Loucy (cell line): Measurements from ENCODE around the gene LARP4B.

Experiments
- H2AFZ ChIP-seq: fragments of 200-600 bp; sonication (generic); 2 replicates; pipeline ENCODE4 v1.6.0; 2016; ENCODE audit warnings: antibody characterized with exemption, mild to moderate bottlenecking, low read length, moderate library complexity
- H3F3A ChIP-seq: fragments of 200-600 bp; 2 replicates; pipeline ENCODE4 v1.6.0; 2016; ENCODE audit warnings: antibody characterized with exemption, low read depth, mild to moderate bottlenecking
- H3K27me3 ChIP-seq: fragments of 200-600 bp; sonication (generic); 2 replicates; pipeline ENCODE4 v1.6.1; 2014; ENCODE audit warnings: low read length, mild to moderate bottlenecking; ENCODE audit not compliant: insufficient read depth, poor library complexity, severe bottlenecking
- H3K36me3 ChIP-seq: fragments of 200-600 bp; sonication (generic); 2 replicates; pipeline ENCODE4 v1.6.1; 2016; ENCODE audit warnings: low read length; ENCODE audit not compliant: insufficient read depth
- H3K4me1 ChIP-seq: fragments of 200-600 bp; sonication (generic); 2 replicates; pipeline ENCODE4 v1.5.1; 2014; ENCODE audit warnings: low read length, mild to moderate bottlenecking; ENCODE audit not compliant: insufficient read depth, poor library complexity, severe bottlenecking
- H3K4me2 ChIP-seq: fragments of 200-600 bp; sonication (generic); 2 replicates; pipeline ENCODE4 v1.6.0; 2014; ENCODE audit warnings: antibody characterized with exemption, low read length, low read depth, mild to moderate bottlenecking; ENCODE audit not compliant: poor library complexity, severe bottlenecking
- H3K4me3 ChIP-seq: fragments of 200-600 bp; sonication (generic); 2 replicates; pipeline ENCODE4 v1.5.1; 2014; ENCODE audit warnings: low read length, mild to moderate bottlenecking, mixed read lengths; ENCODE audit not compliant: poor library complexity, severe bottlenecking
- H3K79me2 ChIP-seq: fragments of 200-600 bp; sonication (generic); 2 replicates; pipeline ENCODE4 v1.6.1; 2014; ENCODE audit warnings: low read length; ENCODE audit not compliant: insufficient read depth
- H3K9ac ChIP-seq: fragments of 200-600 bp; sonication (generic); 2 replicates; pipeline ENCODE4 v1.6.0; 2014; ENCODE audit warnings: mild to moderate bottlenecking, low read depth, low read length, moderate library complexity; ENCODE audit not compliant: poor library complexity, severe bottlenecking
- H3K9me2 ChIP-seq: fragments of 200-600 bp; sonication (generic); replicated peaks from 2 replicates; pipeline ENCODE4 v1.6.1; 2016; ENCODE audit warnings: low read depth, low read length, mixed read lengths
- H3K9me3 ChIP-seq: fragments of 200-600 bp; sonication (generic); 2 replicates; pipeline ENCODE4 v1.6.1; 2014; ENCODE audit warnings: mild to moderate bottlenecking, antibody characterized with exemption, low read length, low read depth; ENCODE audit not compliant: insufficient read depth
- H4K20me1 ChIP-seq: fragments of 200-600 bp; sonication (generic); 2 replicates; pipeline ENCODE4 v1.6.0; 2014; ENCODE audit warnings: antibody characterized with exemption, low read length, mild to moderate bottlenecking; ENCODE audit not compliant: insufficient read depth, poor library complexity, severe bottlenecking
- CTCF ChIP-seq: fragments of 200-600 bp; sonication (generic); conservative IDR thresholded peaks from 2 replicates; pipeline ENCODE4 v1.5.1; 2014; ENCODE audit warnings: mild to moderate bottlenecking, antibody characterized with exemption, low read length
- EZH2phosphoT487 ChIP-seq: fragments of 200-600 bp; IDR thresholded peaks from 2 replicates; pipeline ENCODE4 v1.6.1; 2018; ENCODE audit warnings: antibody characterized with exemption, mild to moderate bottlenecking, moderate library complexity, borderline replicate concordance

LARP4B gene

DNA sequence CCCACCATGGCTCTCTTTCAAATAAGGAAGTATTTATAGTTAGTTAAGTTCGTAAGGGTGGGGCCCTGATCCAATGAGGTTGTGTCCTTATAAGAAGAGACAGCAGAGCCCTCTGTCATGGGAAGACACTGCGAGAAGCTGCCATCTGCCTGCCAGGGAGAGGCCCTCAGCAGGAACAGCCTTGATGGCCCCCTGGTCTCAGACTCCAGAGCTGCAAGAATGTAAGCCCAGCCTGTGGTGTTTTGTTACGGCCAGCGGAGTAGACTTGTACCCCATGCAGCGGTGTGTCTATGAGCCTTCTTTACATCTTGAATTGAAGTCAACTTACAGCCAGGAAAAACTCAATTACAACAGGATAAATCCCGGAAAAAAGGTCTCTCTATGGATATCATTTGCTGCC is 14.3 kb upstream of the LARP4B start:
- H3K9ac ChIP-seq: no peak overlapping the region
- peaks cover 8% of the 10 kb centered on the region for H3K4me1 ChIP-seq
- no peaks in the 10 kb centered on the region for H3K27me3 ChIP-seq
- no peak overlapping the region for H3K4me3 ChIP-seq
- H2AFZ ChIP-seq: no peak overlapping the region
- no peaks in the 10 kb centered on the region for H3K36me3 ChIP-seq
- H3K79me2 ChIP-seq: no peaks in the 10 kb centered on the region
- no peak overlapping the region for H3K4me2 ChIP-seq
- H3F3A ChIP-seq: no peaks in the 10 kb centered on the region
- no peaks in the 10 kb centered on the region for H4K20me1 ChIP-seq
- H3K9me2 ChIP-seq: no peaks in the 10 kb centered on the region
- TF ChIP-seq CTCF (no peak), EZH2phosphoT487 (no peak)
- H3K9me3 ChIP-seq: no peaks in the 10 kb centered on the region

GRCh38 chr10:944034-944831 is 12.7 kb upstream of the LARP4B start:
- H4K20me1 ChIP-seq: no peaks in the 10 kb centered on the region
- no peak for TF ChIP-seq CTCF
- no peak for TF ChIP-seq EZH2phosphoT487
- H3K36me3 ChIP-seq: no peaks in the 10 kb centered on the region
- no peak overlapping the region for H3K9ac ChIP-seq
- no peaks in the 10 kb centered on the region for H3K27me3 ChIP-seq
- H3K79me2 ChIP-seq: no peaks in the 10 kb centered on the region
- peaks cover 4% of the 10 kb centered on the region; the same call in 1 of the 2 replicates for H3F3A ChIP-seq
- no peaks in the 10 kb centered on the region for H3K9me3 ChIP-seq
- H2AFZ ChIP-seq: peak overlapping the region; percentile 1; the same call in 1 of the 2 replicates
- H3K9me2 ChIP-seq: no peaks in the 10 kb centered on the region
- no peak overlapping the region for H3K4me3 ChIP-seq
- peaks cover 18% of the 10 kb centered on the region for H3K4me1 ChIP-seq
- H3K4me2 ChIP-seq: peak overlapping the region; percentile 8

GRCh38 chr10:943334-944033 is 12.0 kb upstream of the LARP4B start:
- Histone ChIP-seq H3K36me3 (no peaks in the 10 kb centered on the region), H3F3A (peaks cover 10% of the 10 kb centered on the region), H3K79me2 (no peaks in the 10 kb centered on the region), H3K27me3 (no peaks in the 10 kb centered on the region), H2AFZ (no peak overlapping the region), H4K20me1 (no peaks in the 10 kb centered on the region), H3K9ac (no peak overlapping the region), H3K4me2 (no peak overlapping the region), H3K9me3 (no peaks in the 10 kb centered on the region), H3K4me1 (peaks cover 25% of the 10 kb centered on the region), H3K9me2 (no peaks in the 10 kb centered on the region), H3K4me3 (no peak overlapping the region)
- TF ChIP-seq CTCF (no peak), EZH2phosphoT487 (no peak)
